NCI-H2227 (cell line): ENCODE measurements around the gene NT5C.
"Not testable (repeated sequence)": the region's sequence is repeated elsewhere in the genome, so short reads cannot be mapped to it uniquely, and the experiment has no call there.

Source experiments
- DNase-seq: peaks from one replicate; lab custom pipeline; 2025; ENCODE audit not compliant: unreplicated experiment; lab: John Stamatoyannopoulos, UW

The NT5C gene

GRCh38 chr17:75144816-75145512 is 13.4 kb upstream of the NT5C start:
- no peak for DNase-seq

- DNase-seq, result no peak
Observed at GRCh38 chr17:75142236-75142971, 10.9 kb upstream of the NT5C start.

GRCh38 chr17:75138519-75138918 is 7.0 kb upstream of the NT5C start:
- no peak for DNase-seq

GRCh38 chr17:75137762-75138161 is 6.2 kb upstream of the NT5C start:
- not testable (repeated sequence) for DNase-seq

- no peak for DNase-seq
Observed at GRCh38 chr17:75135946-75136345, 4.4 kb upstream of the NT5C start.

GRCh38 chr17:75135452-75135851 is 3.9 kb upstream of the NT5C start:
- no peak for DNase-seq

- not testable (repeated sequence) for DNase-seq
Observed at GRCh38 chr17:75133607-75134347, 2.2 kb upstream of the NT5C start.

- no peak for DNase-seq
Observed at GRCh38 chr17:75133001-75133400, 1.5 kb upstream of the NT5C start.

- not testable (repeated sequence) for DNase-seq
Observed at GRCh38 chr17:75132018-75133000, 767 bp upstream of the NT5C start.

- DNase-seq, result peak; percentile 84
Observed at GRCh38 chr17:75130632-75131277, 787 bp downstream of the NT5C start.

- DNase-seq, result peak; percentile 53
Observed at GRCh38 chr17:75130059-75130631, 1.4 kb downstream of the NT5C start.

- DNase-seq, result no peak
Observed at GRCh38 chr17:75129576-75129975, 2.0 kb downstream of the NT5C start.

GRCh38 chr17:75128694-75129505 is 2.6 kb downstream of the NT5C start:
- DNase-seq, result no peak

- DNase-seq, result not testable (repeated sequence)
Observed at GRCh38 chr17:75127936-75128335, 3.6 kb downstream of the NT5C start.

GRCh38 chr17:75126954-75127353 is 4.6 kb downstream of the NT5C start:
- DNase-seq, result no peak

GRCh38 chr17:75125984-75126383 is 5.6 kb downstream of the NT5C start:
- DNase-seq, result no peak

- DNase-seq, result no peak
Observed at GRCh38 chr17:75124819-75125162, 6.8 kb downstream of the NT5C start.

- DNase-seq, result no peak
Observed at GRCh38 chr17:75124041-75124818, 7.3 kb downstream of the NT5C start.
